8988T (cell line): ENCODE data around the gene MYO15B.
A peak's percentile ranks its signal among the peaks of the same experiment; 100 is the strongest.

Source experiments
- DNase-seq: peaks from one replicate; pipeline ENCODE4 v3.0.0; 2011

The MYO15B gene

DNA sequence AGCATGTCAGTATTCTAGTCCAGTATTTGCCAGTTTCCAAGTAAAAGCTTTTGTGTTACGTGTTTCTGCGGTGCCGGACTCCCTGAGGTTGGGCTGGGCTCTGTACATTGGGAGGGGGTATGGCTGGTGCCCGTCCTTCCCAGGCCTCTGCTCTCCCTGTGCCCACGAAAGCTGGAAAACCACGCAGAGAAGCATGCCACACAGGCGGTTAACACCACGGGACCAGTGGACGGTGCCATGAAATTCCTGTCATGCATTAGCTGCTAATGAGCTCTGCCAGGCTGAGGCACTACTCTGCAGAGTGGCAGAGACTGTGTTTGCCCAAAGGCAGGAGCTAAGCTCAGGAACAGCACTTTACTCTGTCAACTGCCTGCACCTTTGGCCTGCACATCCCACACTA, 53.7 kb downstream of the MYO15B start:
- DNase-seq: no peak

DNA sequence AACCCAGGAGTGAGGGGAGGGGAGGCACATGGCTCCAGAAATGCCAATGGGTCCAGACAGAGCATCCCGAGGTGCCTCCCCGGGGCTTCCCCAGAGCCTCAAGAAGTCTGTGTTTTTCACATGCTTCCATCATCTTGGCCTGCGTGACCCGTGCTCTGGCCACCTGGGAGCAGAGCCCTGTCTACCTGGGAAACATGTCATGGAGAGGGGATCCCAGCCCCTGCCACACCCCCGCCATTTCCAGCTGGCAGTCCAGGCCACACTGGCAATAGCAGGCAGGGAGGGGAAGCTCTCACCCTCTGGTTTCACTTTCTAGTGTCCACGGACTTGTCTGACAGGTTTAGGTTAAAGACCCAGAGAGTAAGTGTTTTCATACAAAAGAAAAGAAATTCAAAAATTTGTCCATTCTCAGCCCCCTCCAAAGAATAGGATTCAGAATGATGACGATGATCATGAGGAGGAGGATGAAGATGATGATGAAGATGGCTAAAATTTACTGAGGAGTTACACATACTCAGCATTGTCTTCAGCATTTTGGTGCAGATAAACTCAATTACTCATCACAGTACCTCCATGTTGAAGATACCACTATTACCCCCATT, 54.7 kb downstream of the MYO15B start:
- DNase-seq: no peak

DNA sequence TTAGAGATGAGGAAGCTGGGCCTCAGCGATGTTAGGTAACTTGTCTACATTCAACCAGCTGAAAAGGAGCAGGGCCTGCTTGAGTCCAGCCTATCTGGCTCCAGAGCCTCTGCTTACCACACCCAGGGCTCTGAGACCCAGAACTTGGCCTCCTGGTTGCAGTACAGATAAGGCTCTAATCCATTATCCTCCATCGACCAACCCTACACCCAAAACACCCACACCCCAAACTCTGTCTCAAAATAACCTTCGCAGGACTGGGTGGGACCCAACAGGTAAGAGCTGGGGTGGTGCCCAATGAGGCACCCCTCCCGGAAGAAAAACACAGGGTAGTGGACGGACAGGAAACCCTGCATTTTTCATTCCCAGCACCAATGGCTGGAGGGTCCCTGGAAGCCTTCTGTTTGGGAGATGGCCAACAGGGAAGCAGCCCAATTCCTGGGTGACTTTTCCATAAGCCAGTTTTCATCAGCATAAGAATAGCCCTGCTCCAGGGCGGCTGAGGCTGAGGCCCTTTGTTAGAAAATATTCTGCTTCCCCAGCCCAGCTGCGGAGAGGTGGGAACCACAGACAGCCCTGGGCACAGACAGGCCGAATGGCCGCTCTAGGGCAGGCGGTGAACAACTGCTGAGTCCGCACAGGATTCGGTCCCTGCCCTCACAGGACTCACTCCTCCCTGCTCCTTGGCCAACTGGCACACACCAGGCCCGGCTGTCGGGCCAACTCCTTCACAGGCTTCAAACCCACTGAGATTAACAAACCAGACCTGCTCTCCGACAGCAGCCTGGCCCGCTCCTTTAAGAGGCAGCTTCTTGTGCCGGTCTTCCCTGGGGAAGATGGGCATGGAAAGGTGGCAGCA, 55.4 kb downstream of the MYO15B start:
- no peak for DNase-seq

DNA sequence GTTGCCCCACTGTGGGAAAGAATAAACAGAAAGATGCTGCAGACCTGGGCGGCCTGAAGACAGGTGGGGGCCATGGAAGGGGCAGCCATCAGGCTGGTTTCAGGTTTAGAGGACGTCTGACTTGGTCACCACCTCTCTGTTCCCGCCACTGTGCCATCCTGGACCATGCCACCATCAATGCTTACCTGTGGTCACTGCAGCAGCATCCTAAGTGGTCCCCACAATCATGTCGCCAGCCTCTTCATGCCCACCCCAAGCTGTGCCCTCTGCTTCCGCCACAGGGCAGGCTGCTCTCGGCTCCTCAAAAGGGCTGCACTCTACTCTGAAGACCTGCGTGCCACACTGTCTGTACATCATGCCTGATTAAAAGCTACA, 56.0 kb downstream of the MYO15B start:
- no peak for DNase-seq

DNA sequence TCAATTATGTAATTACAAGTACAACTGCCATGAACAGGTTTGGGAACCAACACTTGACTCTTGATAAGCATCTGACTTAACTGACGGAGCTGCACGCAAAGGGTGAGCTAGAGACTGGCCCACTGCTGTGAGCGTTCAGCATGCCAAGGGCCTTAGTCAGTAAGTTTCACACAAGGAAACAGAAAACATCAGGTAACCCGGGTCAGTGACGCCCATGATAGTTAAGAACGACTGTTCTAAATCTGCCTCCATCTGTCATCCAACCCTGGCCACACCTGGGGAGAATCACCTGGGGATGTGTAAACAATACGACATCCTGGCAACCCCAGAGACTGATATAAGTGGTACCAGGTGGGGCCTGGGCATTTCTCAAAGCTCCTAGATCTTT, 57.9 kb downstream of the MYO15B start:
- peak; percentile 72 for DNase-seq

DNA sequence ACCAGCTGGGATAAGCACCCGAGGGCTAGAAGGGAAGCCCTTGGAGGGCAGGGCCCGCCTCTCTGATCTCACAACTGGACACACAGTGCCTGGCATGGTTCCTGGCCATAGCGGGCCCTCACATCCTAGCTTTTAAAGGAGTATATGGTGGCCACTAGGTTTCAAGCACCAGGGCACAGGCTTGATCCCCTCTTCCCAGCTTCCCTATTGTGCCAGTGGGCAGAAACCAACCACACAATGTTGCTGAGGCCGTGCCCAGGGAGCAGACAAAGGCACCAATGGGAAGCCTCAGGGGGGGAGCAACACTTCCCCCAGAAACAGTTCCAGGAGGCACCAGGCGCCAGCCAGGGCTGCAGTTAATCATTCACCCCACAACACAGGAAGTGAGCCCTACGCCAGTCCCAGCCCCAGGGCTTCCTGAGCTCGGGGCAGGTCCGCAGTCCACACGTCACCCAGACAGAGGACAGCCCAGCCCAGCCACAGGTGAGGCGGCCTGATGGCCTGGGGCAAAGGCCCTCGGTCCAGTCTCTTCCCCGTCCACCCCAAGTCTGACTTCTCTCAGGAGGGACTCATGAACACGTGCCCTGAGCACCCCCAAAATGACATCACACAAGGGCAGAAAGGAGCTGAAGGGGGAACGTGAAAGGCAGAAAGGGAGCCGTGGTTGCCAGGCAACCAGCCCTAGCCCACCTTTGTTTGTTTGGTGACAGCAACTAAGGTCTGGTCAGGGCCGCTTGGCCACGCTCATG, 58.5 kb downstream of the MYO15B start:
- DNase-seq: no peak

DNA sequence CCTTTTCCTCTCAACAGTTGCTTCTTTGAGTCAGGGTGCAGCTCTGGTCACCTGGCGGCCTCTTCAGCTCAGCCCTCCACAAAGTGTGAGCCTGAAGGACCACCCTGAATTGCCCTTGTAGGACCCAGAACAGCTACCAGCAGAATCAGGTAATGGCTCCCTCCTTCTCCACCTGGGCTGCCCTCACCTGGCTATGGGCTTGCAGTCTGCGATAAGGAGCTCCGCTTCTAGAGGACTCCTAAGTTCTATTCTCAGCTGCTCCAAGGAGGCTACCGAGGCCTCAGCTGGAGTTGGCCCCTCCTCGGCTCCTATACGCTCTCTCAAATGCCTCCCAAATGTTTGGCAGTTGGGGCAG, 59.0 kb downstream of the MYO15B start:
- DNase-seq: no peak

DNA sequence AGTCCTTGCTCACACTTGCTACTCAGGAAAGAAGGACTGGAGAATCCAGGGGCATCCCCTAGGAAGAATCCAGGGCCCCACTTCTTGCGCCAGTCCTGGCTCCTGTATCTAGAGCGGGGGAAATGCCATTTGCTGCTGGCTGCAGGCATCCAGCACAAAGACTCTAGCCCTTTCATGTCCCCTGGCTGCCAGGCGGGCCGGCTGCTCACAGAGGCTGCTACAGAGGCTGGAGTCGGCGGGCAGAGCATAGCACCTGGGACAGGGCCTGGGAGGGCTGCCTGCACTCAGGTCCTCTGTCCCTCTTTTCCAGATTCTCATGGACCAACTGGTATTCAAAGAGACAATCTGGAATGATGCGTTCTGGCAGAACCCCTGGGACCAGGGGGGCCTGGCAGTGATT, 59.5 kb downstream of the MYO15B start:
- no peak for DNase-seq

DNA sequence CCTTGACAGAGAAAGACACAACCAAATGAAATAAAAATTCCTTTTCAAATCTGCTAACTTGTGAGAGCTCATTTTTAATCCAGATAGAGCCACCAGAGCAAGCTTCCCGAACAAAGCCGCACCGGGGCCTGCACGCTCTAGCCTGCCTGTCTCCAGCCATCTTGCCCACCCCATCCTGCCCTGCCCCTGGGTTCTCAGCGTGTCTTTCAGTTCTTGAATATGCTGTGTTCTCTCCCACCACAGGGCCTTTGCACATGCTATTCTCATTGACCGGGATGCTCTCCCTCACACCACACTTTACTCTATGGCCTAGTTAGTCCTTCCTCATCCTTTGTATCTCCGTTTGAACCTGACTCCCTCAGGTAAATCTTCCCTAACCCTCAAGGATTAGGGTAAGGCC, 60.3 kb downstream of the MYO15B start:
- no peak for DNase-seq

DNA sequence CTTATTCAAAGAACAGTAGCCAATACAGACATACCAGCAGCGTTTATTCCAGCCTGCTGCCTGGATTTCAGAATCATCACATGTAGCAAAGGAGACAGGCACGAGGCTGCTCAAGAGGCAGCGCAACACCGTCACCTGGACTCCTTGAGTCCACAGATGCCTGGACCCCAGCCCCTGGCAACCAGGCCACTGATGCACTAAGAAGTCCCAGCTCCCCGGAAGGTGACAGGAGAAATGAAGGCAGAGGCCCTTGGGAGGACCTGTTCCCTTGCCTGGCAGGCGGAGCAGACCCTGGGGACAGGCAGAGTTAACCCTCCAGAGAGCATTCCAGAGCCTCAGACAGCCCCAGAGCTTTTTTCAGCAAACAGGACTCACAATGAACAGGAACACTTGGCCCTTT, 62.1 kb downstream of the MYO15B start:
- DNase-seq: no peak

DNA sequence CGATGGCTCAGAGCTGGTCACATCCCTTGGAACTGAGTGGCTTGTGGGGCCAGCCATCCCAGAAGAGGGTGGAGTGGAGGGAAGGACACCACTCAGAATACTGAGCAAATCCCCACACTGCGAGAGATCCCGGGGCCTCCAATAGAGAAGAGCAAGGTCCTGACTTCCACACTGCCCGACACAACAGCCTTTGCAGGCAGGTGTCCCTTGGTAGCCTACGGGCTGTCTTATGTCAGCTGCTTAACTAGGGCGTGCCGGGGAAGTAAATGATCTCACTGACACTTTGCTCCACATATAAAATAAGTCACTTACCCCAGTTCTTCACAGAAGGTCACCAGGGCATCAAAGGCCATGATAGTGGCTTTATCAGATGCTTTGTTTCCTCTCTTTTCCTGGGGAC, 63.3 kb downstream of the MYO15B start:
- no peak for DNase-seq

DNA sequence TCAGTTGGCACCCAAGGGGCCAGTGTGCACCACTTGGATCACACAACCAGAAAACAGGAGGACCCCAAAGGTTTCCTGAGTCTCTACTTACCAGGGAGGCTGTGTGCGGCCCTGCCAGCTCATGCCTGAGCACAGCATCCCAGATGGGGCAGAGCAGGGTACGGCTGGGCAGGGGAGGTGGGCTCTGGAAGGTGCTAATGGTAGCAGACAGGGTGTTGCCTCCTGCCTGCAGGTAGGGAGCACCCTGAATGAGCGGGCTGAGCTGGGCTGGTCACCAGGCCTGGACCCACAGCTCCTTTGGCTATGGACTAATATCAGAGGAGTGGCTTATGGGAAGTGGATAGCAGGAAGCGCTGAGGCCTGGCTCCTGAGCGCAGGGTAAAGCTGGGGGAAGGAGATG, 64.7 kb downstream of the MYO15B start:
- DNase-seq: no peak

DNA sequence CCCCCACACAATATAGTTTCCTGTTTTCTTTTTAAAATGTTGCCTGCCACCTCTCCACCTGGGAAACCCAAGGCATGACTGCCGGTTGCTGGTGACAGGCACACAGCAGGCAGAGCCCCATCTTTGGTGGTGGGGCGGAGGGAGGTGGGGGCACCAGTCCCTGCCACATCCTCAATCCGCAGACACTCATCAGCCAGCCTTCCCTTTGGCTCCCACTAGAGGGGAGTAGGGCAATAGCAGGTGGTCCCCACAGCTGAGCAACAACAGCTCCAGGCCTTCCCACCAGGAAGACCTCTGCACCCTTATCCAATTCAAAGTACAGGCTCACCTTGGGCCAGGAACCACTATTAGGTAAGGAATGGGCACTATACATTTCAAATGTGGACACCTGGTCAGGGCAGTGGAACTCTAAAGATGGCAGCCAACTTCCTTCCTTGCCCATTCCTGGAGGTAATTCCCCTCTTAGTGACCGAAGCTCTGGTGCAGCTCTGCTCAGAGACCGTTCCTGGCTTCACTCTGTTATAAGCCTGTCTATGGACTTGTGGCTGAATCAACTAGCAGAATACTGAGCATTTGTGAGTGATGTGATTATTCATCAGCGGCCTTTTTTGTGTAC, 65.4 kb downstream of the MYO15B start:
- no peak for DNase-seq

DNA sequence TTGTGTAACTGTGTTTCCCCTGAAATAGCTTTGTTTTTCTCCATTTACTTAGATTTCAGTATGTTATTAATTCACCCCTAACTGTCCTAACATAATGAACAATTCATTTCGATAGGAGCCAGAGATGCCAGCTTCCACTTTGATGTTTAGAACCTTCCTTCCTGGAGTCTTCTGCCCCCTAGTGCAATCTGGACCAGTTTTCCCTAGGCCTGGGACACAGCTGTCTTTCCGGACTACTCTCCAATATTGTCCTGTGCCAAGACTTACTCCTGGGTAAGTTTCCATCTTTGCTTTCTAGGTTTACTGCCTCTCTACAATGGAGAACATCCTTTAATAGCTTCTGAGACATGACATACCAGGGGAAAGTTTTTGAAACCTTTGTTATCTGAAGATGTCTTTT, 66.6 kb downstream of the MYO15B start:
- no peak for DNase-seq

DNA sequence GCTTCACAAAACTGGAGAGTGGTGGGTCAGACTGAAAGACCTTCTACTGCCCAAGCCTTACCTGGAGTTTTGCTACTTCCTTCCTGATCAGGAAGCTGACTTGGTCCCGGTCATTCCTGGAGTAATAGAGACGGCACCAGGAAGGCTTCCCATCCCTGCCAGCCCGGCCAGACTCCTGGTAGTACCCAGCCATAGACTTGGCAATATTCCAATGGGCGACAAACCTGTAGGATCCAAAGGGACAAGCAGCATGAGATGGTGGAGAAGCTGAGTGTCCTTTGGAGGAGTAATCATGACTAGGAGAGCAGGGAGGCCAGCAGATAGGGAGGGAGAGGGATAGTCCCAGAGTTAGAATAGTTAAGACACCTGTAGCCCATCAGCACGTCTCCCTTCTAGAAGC, 70.6 kb downstream of the MYO15B start:
- DNase-seq: no peak

DNA sequence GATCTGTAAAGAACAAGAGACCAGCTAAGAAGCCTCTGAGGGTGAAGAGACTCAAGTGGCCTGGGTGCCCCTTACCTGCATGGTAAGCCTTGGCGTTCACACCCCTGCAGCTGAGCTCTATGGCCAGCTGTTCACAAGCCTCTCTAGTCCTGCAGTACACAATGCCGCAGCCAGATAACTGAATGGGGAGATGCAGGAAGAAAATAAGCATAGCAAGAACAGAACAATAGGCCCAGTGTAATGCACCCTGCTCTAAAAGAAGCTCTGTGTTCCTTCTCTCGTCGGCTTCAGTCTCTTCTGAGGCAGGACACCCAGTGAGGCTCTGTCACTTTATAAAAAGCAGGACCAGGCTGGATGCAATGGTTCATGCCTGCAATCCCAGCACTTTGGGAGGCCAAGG, 73.9 kb downstream of the MYO15B start:
- DNase-seq: no peak

DNA sequence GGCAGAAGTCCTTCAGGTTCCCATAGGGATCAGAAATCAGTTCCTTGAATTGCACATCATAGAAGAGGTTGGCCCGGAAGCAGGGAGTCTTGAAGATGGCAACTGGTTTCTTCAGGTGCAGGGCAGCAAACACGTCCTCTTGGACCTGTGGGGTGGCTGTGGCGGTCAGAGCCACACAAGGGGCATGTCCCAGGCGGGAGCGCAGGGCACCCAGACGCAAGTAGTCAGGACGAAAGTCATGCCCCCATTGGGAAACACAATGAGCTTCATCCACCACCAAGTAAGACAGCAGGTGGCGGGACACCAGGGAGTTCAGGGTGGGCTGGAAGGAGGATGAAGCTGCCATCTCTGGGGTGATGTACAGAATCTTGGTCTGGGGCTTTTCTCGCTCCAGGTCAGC, 74.9 kb downstream of the MYO15B start:
- no peak for DNase-seq

DNA sequence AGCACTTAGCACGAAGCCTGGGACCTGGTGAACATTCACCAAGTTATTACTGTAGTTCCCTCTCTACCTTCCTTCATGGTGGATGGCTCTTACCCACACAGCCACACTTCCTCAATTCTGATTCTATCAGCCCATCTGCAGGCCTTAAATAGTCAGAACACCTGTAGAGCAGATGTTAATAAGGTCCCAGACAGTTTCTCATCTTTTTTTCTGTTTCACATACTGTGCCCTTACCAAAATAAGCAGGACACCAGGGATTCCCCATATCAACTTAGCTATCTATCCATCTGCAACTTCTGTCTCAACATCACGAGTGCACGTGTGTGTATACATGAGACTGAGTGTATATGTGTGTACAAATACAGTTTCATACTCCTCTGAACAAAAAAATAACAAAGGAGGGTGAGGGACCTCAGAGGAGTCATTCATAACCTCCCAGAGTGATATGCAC, 76.5 kb downstream of the MYO15B start:
- no peak for DNase-seq

DNA sequence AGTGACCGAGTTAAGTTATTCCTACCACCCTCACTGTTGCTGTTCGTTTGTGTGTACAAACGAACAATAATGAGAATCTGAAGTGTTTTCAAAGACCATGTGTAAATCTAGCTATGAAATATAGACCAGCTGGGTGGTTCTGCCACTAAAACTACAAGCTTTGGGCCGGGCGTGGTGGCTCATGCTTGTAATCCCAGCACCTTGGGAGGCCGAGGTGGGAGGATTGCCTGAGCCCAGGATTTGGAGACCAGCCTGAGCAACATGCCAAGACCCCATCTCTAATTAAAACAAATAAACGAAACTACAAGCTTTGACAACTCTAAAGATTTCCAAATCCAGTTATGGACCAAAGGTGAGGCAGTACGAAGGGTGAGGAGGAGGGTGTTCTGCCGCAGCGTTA, 78.4 kb downstream of the MYO15B start:
- no peak for DNase-seq

DNA sequence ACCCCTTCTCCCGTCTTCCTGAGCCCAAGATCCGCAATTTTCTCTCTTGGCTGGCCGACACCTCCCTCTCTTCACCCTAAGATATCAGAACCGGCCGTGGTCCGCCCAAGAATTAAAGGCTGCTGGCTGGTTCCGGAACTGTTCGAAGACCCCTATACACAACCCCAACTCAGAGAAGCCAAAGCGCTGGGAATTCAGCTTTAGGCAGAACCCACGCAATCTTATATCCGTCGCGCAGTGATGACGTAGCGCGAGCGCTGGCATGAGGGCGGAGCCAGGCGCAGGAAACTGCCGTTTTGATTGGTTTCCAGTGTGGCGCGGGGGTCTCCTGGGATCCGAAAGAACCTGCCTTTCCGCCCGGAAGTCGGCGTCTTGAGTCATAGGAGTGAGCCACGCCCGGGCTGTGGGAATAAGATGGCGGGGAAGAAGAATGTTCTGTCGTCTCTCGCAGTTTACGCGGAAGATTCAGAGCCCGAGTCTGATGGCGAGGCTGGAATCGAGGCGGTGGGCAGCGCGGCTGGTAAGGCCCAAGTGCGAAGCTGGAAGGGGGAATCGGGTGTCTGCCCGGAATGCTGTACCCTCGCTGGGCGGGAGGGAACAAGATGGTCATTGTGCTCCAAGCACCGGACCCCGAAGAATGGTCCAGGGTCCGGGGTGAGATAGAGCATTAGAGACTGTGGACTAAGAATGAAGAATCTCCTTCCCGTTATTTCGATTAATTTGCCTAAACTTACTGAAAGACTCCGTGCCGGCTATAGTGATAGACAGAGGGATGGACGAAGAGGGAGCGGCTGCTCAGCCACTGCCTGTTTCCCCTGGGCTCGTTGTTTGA, 79.6 kb downstream of the MYO15B start, which contains the start of the genes RECQL5 and SAP30BP:
TSS of gene RECQL5 (minus strand) at position 196 of the 832 bp plus-strand sequence. CDS start 597 bp downstream, outside the sequence.
TSS of gene SAP30BP (plus strand) at position 380 of the 832 bp plus-strand sequence. CDS start at position 415, 35 bp downstream.
- DNase-seq: no peak

DNA sequence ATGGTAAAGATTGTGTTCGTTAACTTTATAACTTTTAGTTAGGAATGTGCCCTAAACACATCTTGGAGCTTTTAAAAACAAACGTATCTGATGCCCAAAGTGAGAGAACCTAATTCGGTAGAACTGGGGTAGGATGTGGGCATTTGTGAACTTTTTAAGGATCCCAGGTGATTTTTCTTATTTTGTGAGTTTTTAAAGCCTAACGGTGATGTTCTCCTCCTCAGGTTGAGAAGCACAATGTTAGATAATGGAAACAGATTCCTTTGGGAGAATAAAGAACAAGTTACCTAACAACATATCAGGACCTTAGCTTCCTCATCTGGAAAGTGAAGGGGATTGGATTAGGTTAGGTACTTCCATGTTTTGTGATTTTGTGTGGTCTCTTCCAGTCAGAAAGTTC, 80.2 kb downstream of the MYO15B start:
- no peak for DNase-seq

DNA sequence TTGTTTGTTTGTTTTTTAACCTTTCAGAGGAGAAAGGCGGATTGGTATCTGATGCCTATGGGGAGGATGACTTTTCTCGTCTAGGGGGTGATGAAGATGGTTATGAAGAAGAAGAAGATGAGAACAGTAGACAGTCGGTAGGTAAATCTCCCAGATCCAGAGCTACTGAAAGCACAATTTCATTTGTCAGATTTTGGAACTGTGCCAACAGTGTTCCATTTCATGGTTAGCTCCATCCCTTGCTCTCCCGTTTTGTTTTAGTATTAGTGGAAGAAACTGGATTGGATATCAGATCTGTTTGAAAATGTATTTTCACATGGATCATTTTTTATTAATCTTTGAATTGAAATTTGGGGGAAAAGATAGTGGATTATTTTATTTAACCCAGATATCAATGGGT, 80.9 kb downstream of the MYO15B start:
- no peak for DNase-seq

DNA sequence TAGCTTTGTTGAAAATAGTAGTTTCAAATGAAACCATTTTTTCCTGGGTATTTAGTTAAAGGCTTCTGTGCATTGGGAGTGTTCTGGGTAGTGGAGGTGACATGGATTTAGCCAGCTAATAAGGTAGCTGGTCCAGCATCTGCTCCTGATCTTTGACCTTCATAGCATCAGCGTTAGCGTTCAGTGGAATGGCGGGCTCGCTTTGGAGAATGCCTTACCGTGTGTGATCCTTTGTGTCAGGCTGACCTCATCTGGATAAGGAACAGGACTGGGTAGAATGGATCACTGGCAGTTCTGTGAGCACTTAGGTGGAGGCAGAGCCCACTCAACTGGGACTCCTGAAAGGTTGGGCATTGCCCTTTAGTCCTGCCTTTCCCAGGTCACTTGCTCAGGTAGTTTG, 83.3 kb downstream of the MYO15B start:
- DNase-seq: no peak
